ENCODE results near the gene SNX24. TPM values are rescaled to one million over a fixed set of nuclear protein-coding genes. Genes with fewer than 3 reads are reported as not detected.
A peak's percentile ranks its signal among the peaks of the same experiment; 100 is the strongest.
"Not testable (repeated sequence)": the region's sequence is repeated elsewhere in the genome, so short reads cannot be mapped to it uniquely, and the experiment has no call there.

Gene SNX24, protein sequence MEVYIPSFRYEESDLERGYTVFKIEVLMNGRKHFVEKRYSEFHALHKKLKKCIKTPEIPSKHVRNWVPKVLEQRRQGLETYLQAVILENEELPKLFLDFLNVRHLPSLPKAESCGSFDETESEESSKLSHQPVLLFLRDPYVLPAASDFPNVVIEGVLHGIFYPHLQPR
- 5.2 and 5.3 TPM in 2 replicates for total RNA-seq

DNA sequence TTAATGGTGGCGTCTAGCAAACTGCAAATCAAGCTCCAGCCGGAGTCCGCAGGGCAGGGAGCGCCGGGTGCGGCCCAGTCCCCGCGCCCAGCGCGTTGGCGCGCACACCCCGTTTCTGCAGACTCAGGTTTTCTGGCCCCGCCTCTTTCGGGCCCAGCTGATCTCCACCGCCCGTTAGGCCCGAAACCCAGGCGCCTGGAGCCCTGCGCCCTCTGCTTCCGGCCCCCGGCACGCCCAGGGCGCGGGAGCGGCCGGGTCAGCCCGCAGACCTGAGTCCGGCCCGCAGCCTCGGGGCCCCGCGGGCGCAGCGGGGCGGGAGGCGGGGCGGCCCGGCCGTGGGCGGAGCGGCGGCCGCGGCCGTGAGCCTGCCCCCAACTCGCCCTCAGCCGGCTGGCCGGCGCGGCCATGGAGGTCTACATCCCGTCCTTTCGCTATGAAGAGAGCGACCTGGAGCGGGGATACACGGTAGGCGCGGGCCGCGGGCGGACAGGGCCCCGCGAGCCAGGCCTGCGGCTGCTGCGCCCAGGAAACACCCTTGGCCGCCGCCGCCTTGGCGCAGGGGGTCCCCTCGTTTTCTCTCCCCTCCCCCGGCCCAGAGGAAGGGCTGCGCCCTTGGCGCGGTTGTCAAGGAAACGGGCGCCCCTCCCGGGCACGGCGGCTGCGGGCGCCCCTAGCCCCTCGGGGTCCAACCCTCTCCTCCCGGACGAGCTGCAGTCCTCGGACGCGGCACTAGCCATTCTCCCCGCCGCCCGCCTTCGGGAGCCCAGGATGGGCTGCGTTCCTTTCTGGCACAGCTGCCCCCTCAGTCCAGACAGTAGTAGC is at the start of gene SNX24:
Gene SNX24, plus strand, starts transcription at position 385 of the 822 bp plus-strand sequence. Its CDS starts 21 bp downstream, at position 406.
- peak; percentile 31 to 70 for DNase-seq (ENCODE audit: low read depth in 2 of 2)

DNA sequence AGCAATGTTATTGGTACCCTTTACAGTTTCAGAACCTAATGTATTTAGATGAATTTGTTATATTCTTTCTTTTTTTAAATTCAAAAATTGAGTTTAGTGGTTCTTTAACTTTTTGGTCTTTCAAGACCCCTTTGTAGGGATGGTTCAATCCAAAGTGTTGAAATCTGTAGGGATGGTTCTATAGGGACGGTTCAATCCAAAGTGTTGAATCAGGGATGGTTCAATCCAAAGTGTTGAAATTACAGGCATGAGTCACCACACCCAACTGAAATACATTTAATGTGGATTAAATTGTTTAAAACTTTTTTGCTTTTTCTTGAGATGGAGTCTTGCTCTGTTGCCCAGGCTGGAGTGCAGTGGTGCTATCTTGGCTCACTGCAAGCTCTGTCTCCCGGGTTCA is 39.9 kb upstream of the SNX24 start:
- DNase-seq (ENCODE audit: low read depth in 2 of 2) = no peak

DNA sequence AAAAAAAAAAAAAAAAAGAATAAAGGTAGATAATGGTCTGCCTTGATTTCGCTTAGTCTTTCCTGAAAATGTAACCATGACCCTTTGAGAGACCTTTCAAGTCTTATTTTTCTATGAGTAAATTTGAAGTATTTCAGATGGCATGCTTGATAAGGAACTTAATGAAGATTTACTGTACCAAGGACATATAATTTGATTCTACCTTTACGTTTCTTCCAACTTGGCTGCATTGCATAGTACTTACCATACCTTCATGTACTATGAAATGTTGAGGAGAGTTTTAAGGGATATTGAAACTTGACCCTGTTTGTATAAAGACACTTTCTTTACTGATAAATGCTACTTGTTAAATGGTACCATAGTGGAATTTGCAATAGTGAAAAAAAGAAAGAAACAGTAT is 35.0 kb upstream of the SNX24 start:
- DNase-seq (ENCODE audit: low read depth in 2 of 2) = no peak

DNA sequence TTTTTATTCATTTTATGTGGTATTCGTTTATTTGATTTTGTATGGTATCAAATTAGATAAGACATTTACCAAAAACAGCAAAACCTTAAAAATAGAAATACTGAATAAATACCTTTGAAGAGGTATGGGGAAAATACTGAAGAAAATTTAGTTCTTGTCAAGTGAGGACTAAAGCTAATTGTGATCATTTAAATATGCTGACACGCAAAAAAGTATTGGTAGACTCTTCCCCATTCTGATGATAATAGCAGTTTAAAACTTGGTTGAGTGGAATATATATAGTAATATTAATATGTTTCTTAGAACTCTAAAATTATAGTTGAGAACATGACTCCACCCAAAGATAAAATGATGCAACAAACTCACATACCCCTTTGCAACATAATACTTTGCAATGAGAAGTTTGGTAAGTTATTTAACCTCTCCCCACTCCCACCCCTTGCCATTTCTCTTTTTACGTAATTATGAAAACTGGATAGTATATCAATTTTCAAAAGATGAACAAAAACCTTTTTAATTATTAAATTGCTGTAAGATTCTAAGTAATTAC is 30.1 kb upstream of the SNX24 start:
- DNase-seq (ENCODE audit: low read depth in 2 of 2) = no peak

DNA sequence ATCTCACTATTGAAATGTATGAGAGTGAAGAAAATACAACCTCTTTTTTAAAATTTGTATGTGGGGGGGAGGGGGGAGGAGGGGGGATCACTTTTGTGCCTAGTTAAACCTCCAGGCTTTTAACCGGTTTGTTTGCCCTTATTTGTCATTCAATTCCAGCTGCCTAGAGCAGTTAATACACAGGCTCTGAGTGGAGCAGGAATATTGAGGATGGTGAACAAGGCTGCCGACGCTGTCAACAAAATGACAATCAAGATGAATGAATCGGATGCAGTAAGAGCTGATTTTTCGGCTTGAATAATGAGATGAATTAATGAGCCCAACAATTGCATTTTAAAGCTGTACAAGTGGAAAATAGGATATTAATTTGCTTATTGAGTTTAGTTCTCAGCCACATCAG is 28.7 kb upstream of the SNX24 start:
- no peak for DNase-seq (ENCODE audit: low read depth in 2 of 2)

DNA sequence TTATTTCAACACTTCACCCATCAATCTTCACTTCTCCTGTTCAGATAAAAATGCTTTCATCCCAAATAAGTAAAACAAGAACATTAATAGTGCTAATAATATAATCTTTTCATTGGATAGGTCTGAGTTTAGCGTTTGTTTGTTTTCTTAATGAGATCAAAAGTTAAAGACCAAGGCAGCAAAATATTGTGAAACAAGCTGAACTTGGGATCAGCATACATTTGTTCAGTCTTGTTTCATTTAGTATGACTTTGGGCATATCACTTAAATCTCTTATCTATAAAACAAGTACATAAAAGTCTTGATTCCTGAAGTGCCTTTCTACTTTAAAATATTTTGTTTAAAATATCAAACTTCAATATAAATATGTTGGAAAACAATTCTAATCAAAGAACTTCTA is 13.4 kb upstream of the SNX24 start:
- DNase-seq (ENCODE audit: low read depth in 2 of 2) = no peak

DNA sequence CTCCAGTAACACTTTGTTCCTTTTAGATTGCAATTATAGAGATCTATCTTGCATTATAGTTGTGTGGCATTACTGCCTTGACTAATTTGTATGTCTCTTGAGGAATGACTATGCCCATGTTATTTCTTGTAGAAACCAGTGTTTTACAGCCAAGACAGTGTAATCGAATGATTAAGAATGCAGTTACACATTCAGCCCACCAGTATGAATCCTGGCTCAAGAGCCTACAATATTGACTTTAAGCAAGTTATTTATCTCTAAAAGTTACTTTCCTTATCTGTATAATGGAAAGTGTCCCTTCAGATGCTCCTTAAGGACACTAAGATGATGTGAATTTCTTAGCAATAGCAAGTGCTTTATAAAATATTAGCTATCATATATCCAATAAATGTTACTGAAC is 9.7 kb upstream of the SNX24 start:
- no peak for DNase-seq (ENCODE audit: low read depth in 2 of 2)

DNA sequence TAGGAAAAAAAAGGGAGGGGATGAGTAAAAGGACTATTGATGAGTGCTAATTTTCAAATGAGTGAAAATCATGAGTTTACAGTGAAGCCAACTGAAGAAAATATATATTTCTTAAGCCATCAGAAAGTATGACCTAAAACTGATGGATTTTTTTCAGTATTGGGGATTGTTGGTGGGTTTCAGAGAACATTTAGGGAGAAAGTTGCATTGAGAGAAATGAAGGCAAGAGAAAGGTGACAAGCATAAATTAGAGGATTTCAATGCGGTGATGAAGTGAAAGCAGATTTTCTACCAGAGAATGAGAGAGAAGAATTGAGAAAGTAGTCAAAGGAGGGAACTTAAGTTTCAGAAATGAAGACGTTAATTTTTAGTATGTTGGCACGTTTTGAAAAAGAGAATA is 8.5 kb upstream of the SNX24 start:
- DNase-seq (ENCODE audit: low read depth in 2 of 2) = no peak

DNA sequence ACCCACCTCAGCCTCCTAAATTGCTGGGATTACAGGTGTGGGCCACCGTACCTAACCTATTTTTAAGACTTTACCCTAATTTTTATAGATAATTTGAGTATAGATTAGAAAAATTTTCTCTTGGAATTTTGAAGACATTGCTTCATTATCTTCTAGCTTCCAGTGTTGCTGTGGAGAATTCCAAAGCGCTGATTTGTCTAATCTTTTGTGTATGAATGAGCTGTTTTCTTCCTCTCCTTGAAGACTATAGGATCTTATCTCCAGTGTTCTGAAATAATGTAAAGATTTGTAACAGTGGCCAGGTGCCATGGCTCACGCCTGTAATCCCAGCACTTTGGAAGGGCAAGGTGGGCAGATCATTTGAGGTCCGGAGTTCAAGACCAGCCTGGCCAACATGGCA is 5.7 kb upstream of the SNX24 start:
- no peak for DNase-seq (ENCODE audit: low read depth in 2 of 2)

DNA sequence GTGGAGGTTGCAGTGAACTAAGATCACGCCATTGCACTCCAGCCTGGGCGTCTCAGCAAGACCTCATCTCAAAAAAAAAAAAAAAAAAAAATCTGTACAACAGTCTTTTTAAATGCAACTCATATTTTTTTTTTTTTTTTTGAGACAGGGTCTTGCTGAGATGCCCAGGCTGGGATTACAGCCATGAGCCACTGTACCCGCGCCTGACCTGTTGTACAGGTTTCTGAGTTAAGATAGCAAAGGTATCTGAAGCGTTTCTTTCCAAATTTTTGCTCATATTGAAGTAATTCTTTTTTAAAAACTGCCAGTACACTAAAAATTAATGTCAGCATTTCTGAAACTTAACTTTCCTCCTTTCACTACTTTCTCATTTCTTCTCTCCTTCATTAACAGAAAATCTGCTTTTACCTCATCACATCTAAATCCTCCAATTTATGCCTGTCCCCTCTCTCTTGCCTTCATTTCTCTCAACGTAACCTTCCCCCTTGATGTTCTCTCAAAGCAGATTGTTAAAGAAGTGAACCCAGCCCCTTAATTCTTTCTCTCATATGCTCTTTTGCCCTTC is 3.3 kb upstream of the SNX24 start:
- no peak for DNase-seq (ENCODE audit: low read depth in 2 of 2)

DNA sequence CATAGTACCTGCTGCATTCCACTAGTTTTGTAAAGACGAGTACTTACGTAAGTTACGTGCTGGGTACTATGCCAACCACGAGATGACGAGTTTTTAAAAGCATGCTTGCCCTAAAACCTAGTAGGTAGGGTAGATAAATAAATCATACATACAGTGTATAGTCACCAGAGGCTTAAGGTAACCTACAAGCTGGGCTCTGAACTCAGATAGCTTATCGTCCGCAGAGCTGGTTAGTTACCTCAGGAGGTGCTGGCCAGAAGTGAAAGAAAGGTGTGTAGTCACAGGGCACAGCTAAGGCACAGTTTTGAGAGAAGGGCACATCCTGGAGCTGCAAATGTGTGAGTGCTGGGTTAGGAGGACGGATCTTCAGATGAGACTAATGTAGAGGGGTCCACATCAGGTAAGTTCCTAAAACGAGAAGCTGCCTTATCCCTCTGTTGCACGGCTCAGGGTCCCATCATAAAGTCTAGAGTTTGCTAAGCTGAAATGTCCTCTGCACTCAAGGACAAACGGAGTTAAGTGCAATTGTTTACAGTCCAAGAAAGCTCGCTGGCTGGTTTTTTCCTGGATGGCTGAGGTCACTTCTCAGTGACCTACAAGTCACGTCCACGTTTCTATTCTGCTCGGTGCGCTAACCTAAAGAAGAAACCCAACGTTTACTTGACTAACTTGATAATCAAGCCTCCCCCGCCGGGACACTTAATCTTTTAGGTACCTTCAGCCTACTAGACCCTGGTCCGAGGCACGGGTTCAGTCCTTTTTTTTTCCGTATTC is 1.1 kb upstream of the SNX24 start:
- DNase-seq (ENCODE audit: low read depth in 2 of 2) = peak in 1 of 2 donors; percentile 15

DNA sequence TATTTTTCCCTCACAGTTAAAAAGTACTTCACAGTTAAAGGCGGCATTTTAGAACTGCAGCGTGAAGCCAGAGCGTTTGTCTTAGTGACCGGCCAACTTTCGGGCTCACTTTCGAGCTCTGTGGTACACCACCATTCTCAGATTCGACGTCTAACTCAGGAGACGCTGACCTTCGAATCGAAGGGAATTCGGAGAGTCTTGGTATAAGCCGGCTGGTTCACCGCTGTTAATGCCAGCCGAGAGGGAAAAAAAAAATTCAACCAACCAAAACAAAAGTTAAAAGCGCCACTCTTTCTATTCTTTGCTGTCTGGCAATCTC is 544 bp upstream of the SNX24 start:
- DNase-seq (ENCODE audit: low read depth in 2 of 2) = no peak

DNA sequence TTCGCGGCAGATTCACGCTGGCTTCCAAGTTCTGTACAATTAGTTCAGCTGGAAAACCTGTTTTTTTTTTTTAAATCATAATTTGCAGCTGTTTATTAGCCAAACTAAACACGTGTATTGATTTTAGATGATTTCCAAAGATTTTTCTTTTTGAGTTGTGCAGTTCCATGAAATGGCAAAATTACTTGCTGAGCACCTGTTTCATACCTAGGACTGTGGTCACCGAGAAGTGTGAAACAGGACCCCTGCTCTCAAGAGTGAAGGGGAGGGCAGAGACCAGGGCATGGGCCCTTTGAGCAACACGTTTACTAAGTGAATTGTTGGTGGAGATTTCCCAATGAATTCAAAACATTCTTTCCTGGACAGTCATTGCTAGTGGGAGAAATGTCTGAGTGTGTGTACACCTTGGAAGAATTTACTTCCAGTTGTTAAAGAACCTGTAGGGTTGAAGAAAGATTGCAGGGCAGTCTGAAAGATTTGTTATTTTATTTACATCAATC is 688 bp downstream of the SNX24 start:
- DNase-seq (ENCODE audit: low read depth in 2 of 2) = peak in 1 of 2 donors; percentile 11

DNA sequence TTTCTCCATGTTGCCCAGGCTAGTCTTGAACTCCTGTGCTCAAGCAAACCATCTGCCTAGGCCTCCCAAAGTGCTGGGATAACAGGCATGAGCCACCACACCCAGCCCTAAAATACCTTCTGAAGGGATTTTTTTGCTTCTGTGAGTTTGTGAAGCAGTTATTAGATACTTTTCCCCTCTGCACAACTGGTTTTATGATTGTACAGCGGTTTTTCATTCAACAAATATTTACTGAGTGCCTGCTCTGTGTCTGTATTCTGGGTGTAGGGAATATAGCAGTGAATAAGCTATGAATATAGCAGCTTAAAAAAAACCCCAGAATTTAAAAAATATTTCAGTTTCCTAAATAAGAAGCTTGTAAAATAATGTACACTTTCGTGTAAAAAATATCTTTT is 2.3 kb downstream of the SNX24 start:
- no peak for DNase-seq (ENCODE audit: low read depth in 2 of 2)

DNA sequence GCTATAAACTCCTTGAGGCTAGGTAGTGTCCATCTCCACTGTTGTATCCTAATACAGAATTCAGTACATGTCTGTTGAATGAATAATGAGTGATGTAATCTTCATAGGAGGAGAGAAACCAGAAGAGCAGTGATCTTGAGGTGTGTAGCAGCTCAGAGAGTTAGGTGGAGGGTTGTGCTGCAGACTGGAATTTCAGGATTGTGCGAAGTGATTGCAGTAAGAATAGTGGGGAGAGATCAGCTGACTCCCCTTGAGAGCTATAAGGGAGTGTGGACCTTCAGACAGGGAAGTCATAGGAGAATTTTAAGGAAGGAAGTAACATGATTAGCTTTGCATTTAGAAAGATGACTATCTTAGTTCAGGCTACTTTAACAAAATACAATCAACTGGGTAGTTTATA is 4.4 kb downstream of the SNX24 start:
- DNase-seq (ENCODE audit: low read depth in 2 of 2) = no peak

DNA sequence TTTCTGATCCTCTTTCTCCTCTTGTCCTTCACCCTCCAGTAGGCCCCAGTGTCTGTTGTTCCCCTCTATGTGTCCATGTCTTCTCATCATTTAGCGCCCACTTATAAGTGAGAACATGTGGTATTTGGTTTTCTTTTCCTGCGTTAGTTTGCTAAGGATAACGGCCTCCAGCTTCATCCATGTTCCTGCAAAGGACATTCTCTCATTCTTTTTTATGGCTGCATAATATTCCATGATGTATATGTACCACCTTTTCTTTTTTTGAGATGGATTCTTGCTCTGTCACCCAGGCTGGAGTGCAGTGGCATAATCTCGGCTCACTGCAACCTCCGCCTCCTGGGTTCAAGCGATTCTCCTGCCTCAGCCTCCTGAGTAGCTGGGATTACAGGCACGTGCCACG is 12.1 kb downstream of the SNX24 start:
- DNase-seq (ENCODE audit: low read depth in 2 of 2) = not testable (repeated sequence)

DNA sequence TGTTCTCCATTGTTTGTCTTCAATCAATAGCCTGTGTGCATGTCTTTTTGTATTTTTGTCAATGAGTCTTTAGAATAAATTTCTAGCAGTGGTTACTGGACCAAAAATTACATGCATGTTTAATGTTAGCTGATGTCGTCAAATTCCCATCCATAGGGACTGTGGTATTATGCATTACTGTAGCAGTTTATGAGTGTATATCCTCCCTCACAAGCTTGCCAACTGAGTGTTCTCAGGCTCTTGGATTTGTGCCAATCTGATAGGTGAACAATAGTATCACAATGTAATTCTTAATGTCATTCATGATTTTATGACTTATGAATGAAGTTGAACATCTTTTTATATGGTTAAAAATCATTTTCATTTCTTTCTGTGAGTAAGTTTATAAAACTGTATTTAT is 13.0 kb downstream of the SNX24 start:
- DNase-seq (ENCODE audit: low read depth in 2 of 2) = peak; percentile 33 to 92

DNA sequence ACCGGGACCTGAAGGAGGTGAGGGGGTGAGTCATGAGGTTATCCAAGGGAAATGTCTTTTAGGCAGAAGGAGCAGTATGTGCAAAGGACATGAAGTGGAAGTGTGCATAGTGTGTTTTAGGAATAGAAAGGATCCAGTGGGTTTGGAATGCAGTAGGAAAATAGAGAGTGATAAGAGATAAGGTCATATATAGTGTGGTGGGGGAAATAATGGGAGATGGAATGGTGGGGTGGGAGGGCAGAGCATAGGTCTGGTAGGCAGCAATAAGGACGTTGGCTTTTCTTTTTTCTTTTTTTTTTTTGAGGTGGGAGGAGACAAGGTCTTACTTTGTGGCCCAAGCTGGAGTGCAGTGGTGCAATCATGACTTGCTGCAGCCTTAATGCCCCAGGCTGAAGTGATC is 17.8 kb downstream of the SNX24 start:
- DNase-seq (ENCODE audit: low read depth in 2 of 2) = no peak

DNA sequence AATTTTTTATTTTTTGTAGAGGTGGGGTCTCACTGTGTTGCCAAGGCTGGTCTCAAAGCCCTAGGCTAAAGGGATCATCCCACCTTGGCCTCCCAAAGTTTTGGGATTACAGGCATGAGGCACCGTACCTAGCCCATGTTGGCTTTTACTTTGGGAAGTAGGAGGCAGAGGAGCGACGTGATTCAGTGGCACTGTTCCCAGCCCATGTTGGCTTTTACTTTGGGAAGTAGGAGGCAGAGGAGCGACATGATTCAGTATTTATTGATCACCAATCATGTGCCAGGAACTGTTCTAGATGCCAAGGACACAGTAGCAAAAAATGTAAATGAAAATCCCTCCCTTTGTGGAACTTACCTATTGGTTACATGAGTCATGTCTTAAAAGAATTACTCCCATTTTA is 18.3 kb downstream of the SNX24 start:
- DNase-seq (ENCODE audit: low read depth in 2 of 2) = no peak

DNA sequence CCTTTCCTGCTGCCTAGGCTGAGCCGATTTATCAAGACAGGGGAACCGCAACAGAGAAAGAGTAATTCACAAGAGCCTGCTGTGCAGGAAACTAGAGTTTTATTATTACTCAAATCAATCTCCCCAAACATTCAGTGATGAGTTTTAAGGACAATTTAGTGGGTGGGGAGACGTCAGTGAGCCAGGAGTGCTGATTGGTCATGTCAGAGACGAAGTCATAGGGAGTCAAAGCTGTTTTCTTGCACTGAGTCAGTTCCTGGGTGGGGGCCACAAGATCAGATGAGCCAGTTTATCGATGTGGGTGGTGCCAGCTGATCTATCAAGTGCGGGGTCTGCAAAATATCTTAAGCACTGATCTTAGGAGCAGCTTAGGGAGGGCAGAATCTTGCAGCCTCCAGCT is 19.0 kb downstream of the SNX24 start:
- no peak for DNase-seq (ENCODE audit: low read depth in 2 of 2)

DNA sequence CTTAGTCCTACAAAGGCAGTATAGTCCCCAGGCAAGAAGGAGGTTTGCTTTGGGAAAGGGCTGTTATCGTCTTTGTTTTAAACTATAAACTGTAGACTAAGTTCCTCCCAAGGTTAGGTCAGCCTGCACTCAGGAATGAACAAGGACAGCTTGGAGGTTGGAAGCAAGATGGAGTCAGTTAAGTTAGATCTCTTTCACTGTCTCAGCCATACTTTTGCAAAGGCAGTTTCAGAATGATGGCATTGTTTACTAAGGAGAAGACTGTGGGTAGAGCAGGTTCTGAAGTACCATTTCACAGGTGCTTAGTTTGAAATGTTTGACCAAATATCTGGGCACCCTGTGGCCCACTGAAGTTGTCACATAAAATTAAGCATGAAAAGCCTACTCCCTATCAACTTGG is 19.4 kb downstream of the SNX24 start:
- no peak for DNase-seq (ENCODE audit: low read depth in 2 of 2)

All from dermis microvascular lymphatic vessel endothelial cell (primary cell).